HepG2 (cell line): ENCODE data around the gene SH3TC2. TPM values are rescaled to one million over a fixed set of nuclear protein-coding genes. Genes with fewer than 3 reads are reported as not detected.
A peak's percentile ranks its signal among the peaks of the same experiment; 100 is the strongest.

Experiments used
- ATAC-seq: fragments of 200-7000 bp; cut with Tn5 transposase; 3 replicates; pipeline ENCODE4 v1.9.1; 2020; ENCODE audit warnings: mild to moderate bottlenecking, moderate library complexity
- BruUV-seq: library from RNA; stranded (reverse); fragments of 400-500 nt; replicated peaks from 2 replicates; lab custom pipeline; 2021; lab: Mats Ljungman, UMichigan
- CTCF ChIA-PET: fragments of 300-600 bp; formaldehyde crosslinking; extraction: SDS; loops from one replicate; lab custom pipeline; 2021; ENCODE audit warnings: low total read pairs, inconsistent platforms, low intra/inter-chr PET ratio; lab: Yijun Ruan, JAX
- POLR2A ChIA-PET: fragments of 350-600 bp; sonication (Branson Sonifier 250); formaldehyde crosslinking; loops from one replicate; lab custom pipeline; 2020; ENCODE audit warnings: antibody characterized with exemption, inconsistent platforms; lab: Yijun Ruan, JAX
- DNase-seq: peaks from one replicate; pipeline ENCODE4 v3.0.0-alpha.2; 2015; ENCODE audit warnings: low spot score
- FAIRE-seq: peaks from 3 replicates; lab custom pipeline; 2011; peaks lifted over from hg19 to GRCh38; lab: Jason Lieb, UNC
- H2AFZ ChIP-seq: one replicate; pipeline ENCODE4 v1.6.1; 2011; ENCODE audit warnings: low read length, inconsistent platforms
- H3K27ac ChIP-seq: fragments of 300-600 bp; 3 replicates; pipeline ENCODE4 v1.8.0; 2011; ENCODE audit warnings: mixed run types, mild to moderate bottlenecking, mixed read lengths, low read length, inconsistent platforms; ENCODE audit not compliant: insufficient read depth; ENCODE audit errors: extremely low read length
- H3K27me3 ChIP-seq, 2 experiments: fragments of 200-600 bp in 1 of 2; 2 replicates in 1 of 2; 3 replicates in 1 of 2; pipeline versions ENCODE4 v1.6.0 to v1.8.0; 2011; ENCODE audit warnings: low read length in 2 of 2, mild to moderate bottlenecking in 2 of 2, moderate library complexity in 2 of 2, inconsistent platforms in 1 of 2; ENCODE audit not compliant: insufficient read depth in 2 of 2, control insufficient read depth in 1 of 2
- H3K36me3 ChIP-seq, 2 experiments: fragments of 200-600 bp in 1 of 2; replicated peaks in 1 of 2; 2 replicates in 1 of 2; 3 replicates in 1 of 2; pipeline versions ENCODE4 v1.5.1 to v1.8.0; 2011; ENCODE audit warnings: low read length in 2 of 2, inconsistent platforms in 1 of 2; ENCODE audit not compliant: insufficient read depth in 2 of 2, control insufficient read depth in 1 of 2
- H3K4me1 ChIP-seq: 2 replicates; pipeline ENCODE4 v1.5.1; 2012; ENCODE audit warnings: low read length, inconsistent platforms; ENCODE audit not compliant: insufficient read depth
- H3K4me2 ChIP-seq: 2 replicates; pipeline ENCODE4 v1.6.0; 2011; ENCODE audit warnings: low read depth, low read length, inconsistent platforms
- H3K4me3 ChIP-seq, 3 experiments: fragments of 200-600 bp in 1 of 3; sonication (generic), shearing (Covaris generic) in 1 of 3; replicated peaks in 1 of 3; 2 replicates each; pipeline ENCODE4 v1.5.1; 2011 to 2016; ENCODE audit warnings: low read length in 3 of 3, inconsistent platforms in 2 of 3, low read depth in 2 of 3, mild to moderate bottlenecking in 2 of 3, control low read depth in 1 of 3, mixed read lengths in 1 of 3; ENCODE audit not compliant: insufficient read depth in 1 of 3
- H3K79me2 ChIP-seq: one replicate; pipeline ENCODE4 v1.6.1; 2011; ENCODE audit warnings: low read length, inconsistent platforms; ENCODE audit not compliant: insufficient read depth
- H3K9ac ChIP-seq: 2 replicates; pipeline ENCODE4 v1.6.0; 2011; ENCODE audit warnings: mild to moderate bottlenecking, low read depth, low read length, inconsistent platforms; ENCODE audit not compliant: insufficient read depth
- H3K9me3 ChIP-seq: 2 replicates; pipeline ENCODE4 v1.5.1; 2012; ENCODE audit warnings: mild to moderate bottlenecking, low read length
- H4K20me1 ChIP-seq: 2 replicates; pipeline ENCODE4 v1.6.0; 2011; ENCODE audit warnings: inconsistent platforms, mild to moderate bottlenecking, low read length, moderate library complexity; ENCODE audit not compliant: insufficient read depth
- ESRRA ChIP-seq: sonication (generic); formaldehyde crosslinking; IDR thresholded peaks from 2 replicates; pipeline ENCODE4 v1.5.1; 2020; ENCODE audit warnings: mild to moderate bottlenecking, low read depth, missing genetic modification reagents
- HNF4A ChIP-seq: sonication (generic); formaldehyde crosslinking; IDR thresholded peaks from 2 replicates; pipeline ENCODE4 v1.4.0; 2020; ENCODE audit warnings: missing genetic modification reagents
- HNRNPUL1 ChIP-seq: fragments of 200-400 bp; formaldehyde crosslinking; IDR thresholded peaks from 2 replicates; pipeline ENCODE4 v1.6.1; 2017; ENCODE audit warnings: low read depth, mild to moderate bottlenecking, low read length, moderate library complexity
- MAFF ChIP-seq: IDR thresholded peaks from 2 replicates; pipeline ENCODE4 v1.6.1; 2011; ENCODE audit warnings: low read depth, low read length, improper control_type of control experiment
- MAFK ChIP-seq, 2 experiments: IDR thresholded peaks in 1 of 2; conservative IDR thresholded peaks in 1 of 2; 2 replicates each; pipeline ENCODE4 v1.6.1; 2011; ENCODE audit warnings: improper control_type of control experiment in 2 of 2, low read length in 2 of 2
- ZNF335 ChIP-seq: sonication (generic); formaldehyde crosslinking; IDR thresholded peaks from 2 replicates; pipeline ENCODE4 v1.4.0; 2020; ENCODE audit warnings: missing genetic modification reagents
- ZNF609 ChIP-seq: sonication (generic); formaldehyde crosslinking; IDR thresholded peaks from 2 replicates; pipeline ENCODE4 v1.4.0; 2020; ENCODE audit warnings: mild to moderate bottlenecking, missing genetic modification reagents, borderline replicate concordance
- WGBS: methylation state at CpG from one replicate; pipeline ENCODE4 v1.1.6; 2017; ENCODE audit warnings: low lambda C conversion rate; 5-methylcytosine and 5-hydroxymethylcytosine counted together
- in situ Hi-C: cut with HindIII; loops from 2 replicates; pipeline ENCODE4 v1.10.0; 2017; ENCODE audit warnings: low pct_unique_long_range_greater_than_20kb; ENCODE audit not compliant: extremely low pct_ligation_motif_present
- intact Hi-C: fragments of 100-400 bp; cut with micrococcal nuclease; formaldehyde crosslinking; loops from one replicate; pipeline ENCODE4 v1.10.0; 2022; ENCODE audit not compliant: unreplicated experiment
- polyA plus RNA-seq, 8 experiments: library from polyadenylated mRNA; depleted of rRNA in 3 of 8; stranded (reverse) in 7 of 8; unstranded in 1 of 8; fragments of >200 nt; fragmentation: Illumina TruSeq in 4 of 8; extraction: Trizol in 4 of 8; gene quantifications; 2 replicates each; pipeline versions ENCODE4 v1.2.1 to v1.2.3, GENCODE V29; 2011 to 2016; ENCODE audit warnings: low read depth in 4 of 8, missing spikeins in 1 of 8, mixed read lengths in 1 of 8; ENCODE audit not compliant: insufficient read depth in 1 of 8
- total RNA-seq, 5 experiments: library from RNA; depleted of rRNA; stranded (reverse); fragments of >200 nt; fragmentation: Illumina TruSeq; extraction: Trizol; gene quantifications; 2 replicates each; pipeline ENCODE4 v1.2.3, GENCODE V29; 2016; ENCODE audit warnings: low read depth in 1 of 5

The SH3TC2 gene
- total and polyA plus RNA-seq, 2 of the 13 experiments (the other 11 are each of a cell fraction or from before 2014, with no cell fraction given), result 0.34 to 0.71 TPM

- H3K9me3 ChIP-seq, result no peaks in the 10 kb centered on the region
- BruUV-seq, result no TSS peak
- DNase-seq, result no peak
- H3K4me3 ChIP-seq, result no peak overlapping the region
- no peak overlapping the region for H3K4me2 ChIP-seq
- WGBS, result 63% methylated on average over 2 of the region's 2 CpGs
- H4K20me1 ChIP-seq, result no peaks in the 10 kb centered on the region
- no peaks in the 10 kb centered on the region for H3K27me3 ChIP-seq
- intact Hi-C loops (no loop called here), in situ Hi-C loops (no loop called here)
- TF ChIP-seq MAFF (peak; percentile 81), ZNF335 (no peak), HNRNPUL1 (no peak), HNF4A (CRISPR knock-in tag) (no peak), MAFK (conservative IDR thresholded peaks at IDR 0.05 in 1 of 2, IDR thresholded peaks at IDR 0.05 in 1 of 2; ENCODE audit: low read length in 2 of 2) (peak; percentile 76 to 91), ZNF609 (CRISPR knock-in tag) (no peak), ESRRA (no peak)
- H3K36me3 ChIP-seq, result no peaks in the 10 kb centered on the region
- no peak overlapping the region for H2AFZ ChIP-seq
- no peaks in the 10 kb centered on the region for H3K4me1 ChIP-seq
- ChIA-PET CTCF (no interaction called here), POLR2A (no interaction called here)
- no peak overlapping the region for H3K27ac ChIP-seq
- FAIRE-seq, result no peak
- H3K9ac ChIP-seq, result no peak overlapping the region
- no peak for ATAC-seq
- no peaks in the 10 kb centered on the region for H3K79me2 ChIP-seq
Measured at GRCh38 chr5:149011728-149012127, 51.1 kb downstream of the SH3TC2 start.
